Measurements from ENCODE around the gene TACR1. TPM values are rescaled to one million over a fixed set of nuclear protein-coding genes. Genes with fewer than 3 reads are reported as not detected.
"Not testable (repeated sequence)": the region's sequence is repeated elsewhere in the genome, so short reads cannot be mapped to it uniquely, and the experiment has no call there.

The TACR1 gene
- total RNA-seq, 1 experiment from 2014 or later, result not detected

- Histone ChIP-seq H3K4me1 (ENCODE audit: control insufficient read depth in 1 of 2, insufficient read depth in 2 of 2, low read length in 2 of 2) (no peaks in the 10 kb centered on the region), H4K20me1 (ENCODE audit: insufficient read depth) (no peaks in the 10 kb centered on the region), H3K4me3 (replicated peaks in 1 of 2; ENCODE audit: low read depth in 1 of 2, low read length in 2 of 2) (no peak overlapping the region), H2AFZ (ENCODE audit: low read depth, low read length, poor library complexity, severe bottlenecking) (no peak overlapping the region), H3K4me2 (ENCODE audit: low read length) (no peak overlapping the region), H3K27ac (ENCODE audit: low read depth, low read length) (no peak overlapping the region), H3K27me3 (ENCODE audit: insufficient read depth, low read length) (peaks cover 31% of the 10 kb centered on the region), H3K9me3 (ENCODE audit: control insufficient read depth in 1 of 2, insufficient read depth in 1 of 2, low read depth in 1 of 2, low read length in 2 of 2) (no peaks in the 10 kb centered on the region), H3K36me3 (ENCODE audit: control insufficient read depth in 1 of 2, insufficient read depth in 2 of 2, low read length in 2 of 2) (no peaks in the 10 kb centered on the region), H3K9ac (ENCODE audit: low read length) (no peak overlapping the region), H3K79me2 (ENCODE audit: insufficient read depth, low read length) (no peaks in the 10 kb centered on the region), H3K9me2 (ENCODE audit: insufficient read depth) (0 out of 2 replicates have a peak, but pooled peaks cover 3% of the 10 kb centered on the region)
- ChIA-PET POLR2A (no interaction called here), CTCF (no interaction called here), RAD21 (ENCODE audit: low non-redundant PET in 1 of 2, low total read pairs in 2 of 2, uncharacterized antibody in 2 of 2, unreplicated experiment in 2 of 2) (no interaction called here)
- no peak for ATAC-seq
- BruUV-seq (replicated peaks), result no TSS peak
- intact Hi-C loops (cut with micrococcal nuclease), result no loop called here
- no peak for DNase-seq (ENCODE audit: low read depth, low spot score)
- TF ChIP-seq REST (IDR thresholded peaks at IDR 0.05; ENCODE audit: low read depth), result no peak
- TF ChIP-seq SIN3A (IDR thresholded peaks at IDR 0.05; ENCODE audit: low read depth), result no peak
- no peak for TF ChIP-seq TCF7L2 (IDR thresholded peaks at IDR 0.05; ENCODE audit: borderline replicate concordance, extremely low read depth, insufficient read depth, insufficient read length)
- no peak for TF ChIP-seq ZBTB33 (IDR thresholded peaks at IDR 0.05; ENCODE audit: extremely low read depth, insufficient replicate concordance, low read length)
- no peak for TF ChIP-seq ATF3 (IDR thresholded peaks at IDR 0.05)
- no peak for TF ChIP-seq FOSL1 (IDR thresholded peaks at IDR 0.05; ENCODE audit: low read depth)
- no peak for TF ChIP-seq CBX3 (IDR thresholded peaks at IDR 0.05; ENCODE audit: low read depth)
- TF ChIP-seq MAX (IDR thresholded peaks at IDR 0.05), result no peak
- no peak for TF ChIP-seq EZH2 (IDR thresholded peaks at IDR 0.05)
- TF ChIP-seq POLR2A (IDR thresholded peaks at IDR 0.05; ENCODE audit: borderline replicate concordance, extremely low read depth, insufficient read depth, insufficient read length), result no peak
- TF ChIP-seq CTCF (IDR thresholded peaks at IDR 0.05 in 2 of 3, conservative IDR thresholded peaks at IDR 0.05 in 1 of 3; ENCODE audit: borderline replicate concordance in 1 of 3, insufficient read depth in 1 of 3, low read depth in 2 of 3, low read length in 2 of 3), result no peak
Measured at GRCh38 chr2:75146606-75147332, 52.6 kb downstream of the TACR1 start.

GRCh38 chr2:75146221-75146605 is 53.1 kb downstream of the TACR1 start:
- RAD21 ChIA-PET (ENCODE audit: low non-redundant PET in 1 of 2, low total read pairs in 2 of 2, uncharacterized antibody in 2 of 2, unreplicated experiment in 2 of 2); H3K9me2 ChIP-seq (ENCODE audit: insufficient read depth); H3K4me3 ChIP-seq (replicated peaks in 1 of 2; ENCODE audit: low read depth in 1 of 2, low read length in 2 of 2); H3K9me3 ChIP-seq (ENCODE audit: control insufficient read depth in 1 of 2, insufficient read depth in 1 of 2, low read depth in 1 of 2, low read length in 2 of 2); H3K9ac ChIP-seq (ENCODE audit: low read length); H3K36me3 ChIP-seq (ENCODE audit: control insufficient read depth in 1 of 2, insufficient read depth in 2 of 2, low read length in 2 of 2); H3K4me2 ChIP-seq (ENCODE audit: low read length); POLR2A ChIA-PET; H3K79me2 ChIP-seq (ENCODE audit: insufficient read depth, low read length); intact Hi-C loops (cut with micrococcal nuclease); H3K4me1 ChIP-seq (ENCODE audit: control insufficient read depth in 1 of 2, insufficient read depth in 2 of 2, low read length in 2 of 2); H4K20me1 ChIP-seq (ENCODE audit: insufficient read depth); DNase-seq (ENCODE audit: low read depth, low spot score); H2AFZ ChIP-seq (ENCODE audit: low read depth, low read length, poor library complexity, severe bottlenecking); H3K27ac ChIP-seq (ENCODE audit: low read depth, low read length); ATAC-seq; CTCF ChIA-PET; BruUV-seq (replicated peaks): not testable (repeated sequence)
- peaks cover 37% of the 10 kb centered on the region for H3K27me3 ChIP-seq (ENCODE audit: insufficient read depth, low read length)

Data from HCT116 (cell line).